Superior temporal gyrus (tissue), 1 donor: ENCODE data around the gene FBXW4.

Experiments
- DNase-seq: peaks from one replicate; pipeline ENCODE4 v3.0.0-alpha.2; 2016; ENCODE audit errors: extremely low spot score

Gene FBXW4

GRCh38 chr10:101567165-101568006 is 127.6 kb downstream of the FBXW4 start:
- no peak for DNase-seq

- DNase-seq, result no peak
Observed at GRCh38 chr10:101566333-101567164, 128.4 kb downstream of the FBXW4 start.

- no peak for DNase-seq
Observed at GRCh38 chr10:101565936-101566332, 129.0 kb downstream of the FBXW4 start.

GRCh38 chr10:101565370-101565900 is 129.5 kb downstream of the FBXW4 start:
- DNase-seq, result no peak

- no peak for DNase-seq
Observed at GRCh38 chr10:101564490-101564991, 130.4 kb downstream of the FBXW4 start.

GRCh38 chr10:101563497-101564040 is 131.4 kb downstream of the FBXW4 start:
- DNase-seq, result no peak

GRCh38 chr10:101563007-101563406 is 132.0 kb downstream of the FBXW4 start:
- DNase-seq, result no peak

GRCh38 chr10:101562231-101562630 is 132.7 kb downstream of the FBXW4 start:
- no peak for DNase-seq

- DNase-seq, result no peak
Observed at GRCh38 chr10:101561068-101561915, 133.7 kb downstream of the FBXW4 start.
